Osteoblast (primary cell): ENCODE measurements around the gene BCAS4. TPM values are rescaled to one million over a fixed set of nuclear protein-coding genes. Genes with fewer than 3 reads are reported as not detected.

Source experiments
- DNase-seq: peaks from one replicate; pipeline ENCODE4 v3.0.0; 2011; ENCODE audit warnings: low spot score, mixed read lengths; ENCODE audit not compliant: insufficient read length; ENCODE audit errors: missing footprints
- H2AFZ ChIP-seq: 2 replicates; pipeline ENCODE4 v1.6.0; 2011; ENCODE audit warnings: mild to moderate bottlenecking, low read length
- H3K27ac ChIP-seq: 2 replicates; pipeline ENCODE4 v1.5.1; 2011; ENCODE audit warnings: mild to moderate bottlenecking, low read depth, low read length, moderate library complexity
- H3K27me3 ChIP-seq: 2 replicates; pipeline ENCODE4 v1.6.0; 2012; ENCODE audit warnings: mild to moderate bottlenecking, control low read depth, inconsistent platforms, low read length, moderate library complexity; ENCODE audit not compliant: insufficient read depth
- H3K36me3 ChIP-seq: 2 replicates; pipeline ENCODE4 v1.5.1; 2011; ENCODE audit warnings: mild to moderate bottlenecking, low read length, control low read depth, moderate library complexity; ENCODE audit not compliant: insufficient read depth
- H3K4me1 ChIP-seq: 2 replicates; pipeline ENCODE4 v1.5.1; 2011; ENCODE audit warnings: mild to moderate bottlenecking, low read length, control low read depth, moderate library complexity; ENCODE audit not compliant: insufficient read depth
- H3K4me2 ChIP-seq: 2 replicates; pipeline ENCODE4 v1.6.0; 2011; ENCODE audit warnings: mild to moderate bottlenecking, low read length; ENCODE audit not compliant: insufficient read depth
- H3K4me3 ChIP-seq: fragments of 200-600 bp; sonication (generic); 3 replicates; pipeline ENCODE4 v1.5.1; 2012; ENCODE audit warnings: mild to moderate bottlenecking, low read length, inconsistent platforms; ENCODE audit not compliant: insufficient read depth
- H3K79me2 ChIP-seq: 2 replicates; pipeline ENCODE4 v1.6.0; 2012; ENCODE audit warnings: mild to moderate bottlenecking, low read length, control low read depth, inconsistent platforms; ENCODE audit not compliant: insufficient read depth
- H3K9me3 ChIP-seq: 2 replicates; pipeline ENCODE4 v1.5.1; 2011; ENCODE audit warnings: low read depth, low read length, control low read depth
- H4K20me1 ChIP-seq: 2 replicates; pipeline ENCODE4 v1.6.0; 2012; ENCODE audit warnings: mild to moderate bottlenecking, low read length, control low read depth; ENCODE audit not compliant: insufficient read depth
- total RNA-seq: library from RNA; depleted of rRNA; stranded (reverse); fragments of >200 nt; gene quantifications from 2 replicates; pipeline ENCODE4 v1.2.3, GENCODE V29; 2012
- TF ChIP-seq, protein P1 (sequence below): IDR thresholded peaks from 2 replicates; pipeline ENCODE4 v1.5.1; 2011; ENCODE audit warnings: mild to moderate bottlenecking, low read depth, low read length, moderate library complexity; ENCODE audit errors: extremely low read depth

BCAS4 gene
- total RNA-seq, 1 donor: 2.9 TPM

DNA sequence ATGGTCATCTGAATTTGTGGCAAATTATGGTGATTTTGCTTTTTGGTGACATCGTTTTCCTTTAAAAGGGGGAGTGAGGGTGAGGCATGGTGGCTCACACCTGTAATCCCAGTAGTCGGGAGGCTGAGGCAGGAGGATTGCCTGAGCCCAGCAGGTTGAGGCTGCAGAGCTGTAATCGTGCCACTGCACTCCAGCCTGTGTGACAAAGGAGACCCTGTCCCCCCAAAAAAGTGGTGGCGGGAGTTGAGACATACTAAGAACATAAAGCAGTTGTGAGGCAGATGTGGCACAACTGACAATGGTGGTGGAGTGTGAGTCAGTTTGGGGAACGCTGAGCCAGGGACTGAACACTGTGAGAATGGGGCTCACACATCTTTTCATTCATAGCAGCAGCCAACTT, 90.9 kb downstream of the BCAS4 start:
- DNase-seq: no peak
- Histone ChIP-seq H3K27ac (no peak overlapping the region), H3K4me1 (no peaks in the 10 kb centered on the region), H3K27me3 (no peaks in the 10 kb centered on the region), H2AFZ (no peak overlapping the region), H3K36me3 (peaks cover 23% of the 10 kb centered on the region), H3K9me3 (no peaks in the 10 kb centered on the region), H3K79me2 (peaks cover 8% of the 10 kb centered on the region), H3K4me2 (no peak overlapping the region), H4K20me1 (peaks cover 21% of the 10 kb centered on the region), H3K4me3 (no peak overlapping the region)
- TF ChIP-seq, protein P1, sequence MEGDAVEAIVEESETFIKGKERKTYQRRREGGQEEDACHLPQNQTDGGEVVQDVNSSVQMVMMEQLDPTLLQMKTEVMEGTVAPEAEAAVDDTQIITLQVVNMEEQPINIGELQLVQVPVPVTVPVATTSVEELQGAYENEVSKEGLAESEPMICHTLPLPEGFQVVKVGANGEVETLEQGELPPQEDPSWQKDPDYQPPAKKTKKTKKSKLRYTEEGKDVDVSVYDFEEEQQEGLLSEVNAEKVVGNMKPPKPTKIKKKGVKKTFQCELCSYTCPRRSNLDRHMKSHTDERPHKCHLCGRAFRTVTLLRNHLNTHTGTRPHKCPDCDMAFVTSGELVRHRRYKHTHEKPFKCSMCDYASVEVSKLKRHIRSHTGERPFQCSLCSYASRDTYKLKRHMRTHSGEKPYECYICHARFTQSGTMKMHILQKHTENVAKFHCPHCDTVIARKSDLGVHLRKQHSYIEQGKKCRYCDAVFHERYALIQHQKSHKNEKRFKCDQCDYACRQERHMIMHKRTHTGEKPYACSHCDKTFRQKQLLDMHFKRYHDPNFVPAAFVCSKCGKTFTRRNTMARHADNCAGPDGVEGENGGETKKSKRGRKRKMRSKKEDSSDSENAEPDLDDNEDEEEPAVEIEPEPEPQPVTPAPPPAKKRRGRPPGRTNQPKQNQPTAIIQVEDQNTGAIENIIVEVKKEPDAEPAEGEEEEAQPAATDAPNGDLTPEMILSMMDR: no peak

DNA sequence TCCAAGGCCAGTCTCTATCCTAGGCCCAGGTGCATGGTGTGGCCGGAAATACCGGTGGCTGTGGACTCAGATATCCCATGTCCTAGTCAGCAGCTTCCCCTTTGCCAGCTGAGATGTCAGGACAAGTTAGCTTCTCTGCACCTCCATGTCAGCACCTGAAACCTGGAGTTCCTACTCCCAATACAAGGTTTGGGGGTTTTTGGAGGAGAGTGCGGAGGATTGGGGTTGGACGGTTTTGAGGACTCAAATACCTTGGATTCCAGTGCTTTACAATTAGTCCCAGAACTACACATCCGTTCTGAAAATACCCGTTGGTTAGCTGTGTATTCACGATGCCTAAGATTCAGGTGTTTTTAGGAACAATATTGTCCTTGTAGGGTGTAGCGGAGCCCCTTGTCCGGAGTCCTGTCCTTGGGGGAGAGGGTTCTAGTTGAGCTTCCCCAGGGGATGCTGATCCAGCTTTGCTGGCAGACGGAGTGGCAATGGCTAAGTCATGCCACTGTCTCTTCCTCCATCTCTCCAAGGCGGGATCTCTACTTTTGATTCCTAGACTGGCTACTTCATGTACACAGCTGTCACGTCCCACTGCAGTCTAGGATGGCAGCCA, 91.4 kb downstream of the BCAS4 start:
- TF ChIP-seq, protein P1: no peak
- Histone ChIP-seq H3K79me2 (peaks cover 12% of the 10 kb centered on the region), H3K4me1 (no peaks in the 10 kb centered on the region), H4K20me1 (peaks cover 26% of the 10 kb centered on the region), H3K27ac (no peak overlapping the region), H3K36me3 (peaks cover 28% of the 10 kb centered on the region), H2AFZ (no peak overlapping the region), H3K9me3 (no peaks in the 10 kb centered on the region), H3K27me3 (no peaks in the 10 kb centered on the region), H3K4me2 (no peak overlapping the region), H3K4me3 (no peak overlapping the region)
- peak; percentile 13 for DNase-seq

DNA sequence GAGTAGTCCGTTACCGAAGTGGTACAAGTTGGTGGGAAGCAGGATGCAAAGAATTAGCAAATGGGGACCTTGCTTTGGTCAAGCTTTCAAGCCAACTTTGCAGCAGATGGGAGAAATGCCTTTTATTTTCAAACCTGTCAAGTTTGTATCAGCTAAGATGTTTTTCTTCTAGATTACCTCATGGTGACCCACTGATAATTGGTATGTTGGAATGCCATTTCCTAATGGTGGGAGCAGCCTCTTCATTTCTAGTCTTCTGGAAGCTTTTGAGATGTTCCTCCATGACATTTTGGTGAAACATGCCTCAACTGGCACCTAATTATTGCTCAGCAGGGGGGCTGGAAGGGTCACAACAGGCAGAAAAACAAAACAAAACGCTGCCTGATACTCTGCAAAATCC, 92.7 kb downstream of the BCAS4 start:
- peaks cover 38% of the 10 kb centered on the region for H4K20me1 ChIP-seq
- peaks cover 24% of the 10 kb centered on the region for H3K79me2 ChIP-seq
- TF ChIP-seq, protein P1: no peak
- H3K4me1 ChIP-seq: no peaks in the 10 kb centered on the region
- no peak overlapping the region for H2AFZ ChIP-seq
- H3K4me3 ChIP-seq: no peak overlapping the region
- H3K27me3 ChIP-seq: no peaks in the 10 kb centered on the region
- no peaks in the 10 kb centered on the region for H3K9me3 ChIP-seq
- peak; percentile 14 for DNase-seq
- no peak overlapping the region for H3K4me2 ChIP-seq
- peaks cover 41% of the 10 kb centered on the region for H3K36me3 ChIP-seq
- no peak overlapping the region for H3K27ac ChIP-seq

DNA sequence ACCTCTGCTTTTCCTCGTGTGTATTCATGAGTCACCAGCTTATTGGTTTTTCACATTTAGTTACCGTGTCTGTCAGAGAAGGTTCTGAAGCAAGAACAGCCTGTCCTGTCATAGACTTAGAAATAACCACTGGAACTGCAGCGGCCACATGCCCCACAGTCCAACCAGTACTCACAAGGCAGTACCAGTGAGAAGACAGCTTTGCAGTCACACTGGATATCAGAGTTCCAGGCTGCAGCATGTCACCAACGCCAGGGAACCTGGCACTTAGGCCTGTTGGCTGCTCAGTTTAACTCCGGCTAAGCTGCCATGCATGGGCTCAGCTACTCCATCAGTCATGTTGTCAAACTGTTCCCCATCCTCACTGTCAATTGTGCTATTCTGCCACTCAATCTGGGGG, 96.3 kb downstream of the BCAS4 start:
- Histone ChIP-seq H3K4me2 (no peak overlapping the region), H3K27me3 (no peaks in the 10 kb centered on the region), H3K79me2 (peaks cover 51% of the 10 kb centered on the region), H4K20me1 (peaks cover 56% of the 10 kb centered on the region), H3K27ac (no peak overlapping the region), H3K36me3 (peaks cover 69% of the 10 kb centered on the region), H2AFZ (no peak overlapping the region), H3K4me3 (no peak overlapping the region), H3K4me1 (no peaks in the 10 kb centered on the region), H3K9me3 (no peaks in the 10 kb centered on the region)
- DNase-seq: no peak
- TF ChIP-seq, protein P1: no peak
